Activated CD8-positive, alpha-beta memory T cell treated with anti-CD3 and anti-CD28 coated beads for 36 hours (primary cell): Measurements from ENCODE around the gene SSH3. TPM values are rescaled to one million over a fixed set of nuclear protein-coding genes. Genes with fewer than 3 reads are reported as not detected.

Experiments used
- CTCF ChIA-PET: fragments of 350-600 bp; sonication (Branson Sonifier 250); formaldehyde crosslinking; loops from one replicate; lab custom pipeline; 2021; ENCODE audit warnings: antibody characterized with exemption; lab: Charles Lee
- POLR2A ChIA-PET: fragments of 350-600 bp; sonication (Branson Sonifier 250); formaldehyde crosslinking; loops from one replicate; lab custom pipeline; 2021; ENCODE audit warnings: antibody characterized with exemption; lab: Charles Lee
- total RNA-seq, 2 experiments: library from RNA; stranded (reverse); gene quantifications; one replicate each; pipeline ENCODE4 v1.2.3, GENCODE V29; 2021

SSH3 gene
- total RNA-seq, 2 experiments from 2014 or later = 6.1 to 7.6 TPM

- CTCF ChIA-PET = interaction anchor here (0.7 kb wide), 3 partner anchors 41 to 53 kb away, joined by 3 to 4 read pairs (median 3); no protein-coding TSS in a partner anchor
- POLR2A ChIA-PET = no interaction called here
Measured at GRCh38 chr11:67332081-67332691, 28.9 kb downstream of the SSH3 start.

DNA sequence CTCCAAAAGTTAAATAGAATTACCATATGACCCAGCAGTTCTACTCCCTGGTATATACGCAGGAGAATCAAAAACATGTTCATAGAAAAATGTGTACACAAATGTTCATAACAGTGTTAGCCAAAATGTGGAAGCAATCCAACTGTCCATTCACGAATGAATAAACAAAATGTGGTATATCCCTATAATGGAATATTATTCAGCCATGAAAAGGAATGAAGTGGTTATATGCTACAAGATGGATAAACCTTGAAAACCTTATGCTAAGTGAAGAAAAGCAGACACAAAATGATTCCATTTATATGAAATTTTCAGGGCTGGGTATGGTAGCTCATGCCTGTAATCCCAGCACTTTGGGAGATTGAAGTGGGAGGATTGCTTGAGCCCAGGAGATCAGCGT is 33.9 kb downstream of the SSH3 start:
- POLR2A ChIA-PET = no interaction called here
- CTCF ChIA-PET = interaction anchor here (0.6 to 3.0 kb wide), 2 partner anchors 9 to 53 kb away, joined by 3 to 11 read pairs; no protein-coding TSS in a partner anchor

DNA sequence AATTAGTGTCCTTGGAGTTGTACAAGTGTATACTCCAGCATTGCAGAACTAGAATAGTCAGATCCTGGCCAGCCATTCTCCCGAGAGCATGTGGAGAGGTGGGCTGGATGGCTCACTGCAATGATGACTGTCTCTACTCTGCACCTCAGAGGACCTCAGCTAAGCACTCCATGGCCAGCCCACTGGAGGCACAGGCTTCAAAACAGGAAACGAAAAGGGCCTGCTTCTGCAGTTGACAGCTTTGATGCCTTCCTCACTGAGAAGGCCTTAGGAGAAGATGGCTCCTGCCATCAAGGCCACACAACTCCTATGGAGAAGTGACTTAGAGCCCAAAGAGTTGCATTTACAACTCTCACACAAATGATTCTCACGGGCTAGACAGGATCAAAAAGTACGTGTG is 40.9 kb downstream of the SSH3 start:
- ChIA-PET POLR2A (interaction anchor here (0.9 kb wide), 1 partner anchor 33 kb away, joined by 3 read pairs; no protein-coding TSS in a partner anchor), CTCF (interaction anchor here (0.6 to 4.2 kb wide), 9 partner anchors 9 to 159 kb away, joined by 3 to 48 read pairs (median 6); partner anchors contain the start of gene POLD4)

- POLR2A ChIA-PET = interaction anchor here (0.6 kb wide), 1 partner anchor 235 kb away, joined by 4 read pairs; no protein-coding TSS in a partner anchor
- CTCF ChIA-PET = interaction anchor here (0.6 to 4.2 kb wide), 16 partner anchors 8 to 83 kb away, joined by 3 to 48 read pairs (median 6); partner anchors contain the start of gene POLD4
Measured at GRCh38 chr11:67345247-67345919, 42.1 kb downstream of the SSH3 start.

- POLR2A ChIA-PET = interaction anchor here (0.6 kb wide), 1 partner anchor 234 kb away, joined by 4 read pairs; no protein-coding TSS in a partner anchor
- CTCF ChIA-PET = interaction anchor here (1.0 to 4.2 kb wide), 17 partner anchors 8 to 84 kb away, joined by 3 to 48 read pairs (median 5); partner anchors contain the start of gene POLD4
Measured at GRCh38 chr11:67345920-67346819, 42.8 kb downstream of the SSH3 start.

DNA sequence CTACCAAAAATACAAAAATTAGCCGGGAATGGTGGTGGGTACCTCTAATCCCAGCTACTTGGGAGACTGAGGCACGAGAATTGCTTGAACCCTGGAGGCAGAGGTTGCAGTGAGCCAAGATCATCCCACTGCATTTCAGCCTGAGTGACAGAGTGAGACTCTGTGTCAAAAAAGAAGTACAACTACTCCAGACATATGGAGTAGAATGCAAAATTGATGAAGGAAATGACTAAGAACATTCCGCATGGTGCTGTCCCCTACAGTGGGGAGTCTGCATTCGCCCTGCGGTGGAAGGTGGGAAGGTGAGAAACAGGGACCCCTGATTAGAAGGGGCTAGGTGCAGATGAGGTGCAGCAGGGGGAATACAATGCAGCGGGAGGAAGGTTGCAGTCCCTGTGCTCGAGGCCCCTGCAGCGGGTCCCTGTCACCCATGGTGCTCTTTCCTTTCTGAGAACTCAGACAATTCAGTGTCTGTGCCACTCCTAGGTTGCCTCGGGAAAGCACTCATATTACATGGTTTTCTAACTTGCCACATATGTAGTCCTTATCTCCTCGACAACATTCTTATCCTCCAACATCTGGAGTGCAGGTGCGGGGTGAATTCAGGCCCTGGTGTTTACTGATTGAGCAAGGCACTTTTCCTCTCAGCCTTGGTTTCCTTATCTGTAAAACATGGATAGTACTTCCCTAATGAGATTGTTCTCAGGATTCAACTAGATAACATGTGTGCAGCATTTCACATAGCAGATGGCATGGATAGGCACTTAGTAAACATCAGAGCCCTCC is 44.8 kb downstream of the SSH3 start:
- POLR2A ChIA-PET = no interaction called here
- CTCF ChIA-PET = interaction anchor here (1.8 to 20.0 kb wide), 3 partner anchors 9 to 34 kb away, joined by 7 to 601 read pairs (median 48); partner anchors contain the start of gene CLCF1

DNA sequence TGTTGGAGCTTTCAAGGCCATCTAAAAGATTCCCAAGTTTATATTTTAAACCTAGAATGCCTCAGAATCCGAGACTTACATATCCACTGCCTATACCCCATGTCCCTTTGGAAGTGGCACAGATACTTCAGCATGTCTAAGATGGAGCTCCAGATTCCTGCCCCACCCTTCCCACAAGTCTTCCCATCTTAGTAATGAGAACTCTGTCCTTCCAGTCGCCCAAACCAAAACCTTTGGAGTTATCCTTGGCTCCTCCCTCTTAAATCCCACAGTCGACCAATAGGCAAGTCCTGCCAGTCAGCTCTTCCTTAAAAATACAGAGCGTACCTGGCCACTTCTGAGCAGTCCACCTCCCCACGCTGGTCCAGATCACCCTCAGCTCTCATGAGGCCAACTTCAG is 45.7 kb downstream of the SSH3 start:
- ChIA-PET CTCF (interaction anchor here (0.5 to 20.0 kb wide), 2 partner anchors 29 to 942 kb away, joined by 6 to 601 read pairs; partner anchors contain the start of gene CLCF1), POLR2A (no interaction called here)

DNA sequence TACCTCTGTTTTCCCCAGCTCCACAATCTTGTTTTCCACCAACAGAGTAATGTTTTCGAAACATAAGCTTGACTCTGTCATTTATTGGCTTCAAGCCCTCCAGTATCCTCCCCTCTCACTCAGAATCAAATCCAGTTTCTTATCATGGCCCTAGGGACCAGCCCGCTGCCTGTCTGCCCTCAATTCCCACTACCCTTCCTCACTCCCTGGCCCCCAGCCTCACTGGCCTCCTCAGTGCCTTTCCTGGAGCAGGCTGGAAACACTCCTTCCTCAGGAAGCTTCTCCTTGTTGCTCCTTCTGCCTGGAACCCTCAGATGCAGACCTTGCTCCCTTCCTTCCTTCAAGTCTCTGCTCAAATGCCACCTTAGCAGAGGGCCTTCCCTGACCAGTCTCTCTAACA is 46.1 kb downstream of the SSH3 start:
- CTCF ChIA-PET = interaction anchor here (0.5 to 20.0 kb wide), 2 partner anchors 29 to 942 kb away, joined by 6 to 601 read pairs; partner anchors contain the start of gene CLCF1
- POLR2A ChIA-PET = no interaction called here

- POLR2A ChIA-PET = no interaction called here
- CTCF ChIA-PET = interaction anchor here (2.5 to 20.0 kb wide), 3 partner anchors 28 to 88 kb away, joined by 10 to 601 read pairs (median 24); partner anchors contain the start of genes CLCF1 and RAD9A
Measured at GRCh38 chr11:67349928-67350465, 46.7 kb downstream of the SSH3 start.

GRCh38 chr11:67351275-67352005 is 48.1 kb downstream of the SSH3 start:
- ChIA-PET POLR2A (interaction anchor here (0.8 to 1.5 kb wide), 5 partner anchors 22 to 112 kb away, joined by 3 to 5 read pairs (median 3); partner anchors contain the start of genes PPP1CA and RAD9A), CTCF (interaction anchor here (0.6 to 20.0 kb wide), 20 partner anchors 9 to 269 kb away, joined by 3 to 601 read pairs (median 6); partner anchors contain the start of genes CLCF1, PPP1CA and RAD9A)

DNA sequence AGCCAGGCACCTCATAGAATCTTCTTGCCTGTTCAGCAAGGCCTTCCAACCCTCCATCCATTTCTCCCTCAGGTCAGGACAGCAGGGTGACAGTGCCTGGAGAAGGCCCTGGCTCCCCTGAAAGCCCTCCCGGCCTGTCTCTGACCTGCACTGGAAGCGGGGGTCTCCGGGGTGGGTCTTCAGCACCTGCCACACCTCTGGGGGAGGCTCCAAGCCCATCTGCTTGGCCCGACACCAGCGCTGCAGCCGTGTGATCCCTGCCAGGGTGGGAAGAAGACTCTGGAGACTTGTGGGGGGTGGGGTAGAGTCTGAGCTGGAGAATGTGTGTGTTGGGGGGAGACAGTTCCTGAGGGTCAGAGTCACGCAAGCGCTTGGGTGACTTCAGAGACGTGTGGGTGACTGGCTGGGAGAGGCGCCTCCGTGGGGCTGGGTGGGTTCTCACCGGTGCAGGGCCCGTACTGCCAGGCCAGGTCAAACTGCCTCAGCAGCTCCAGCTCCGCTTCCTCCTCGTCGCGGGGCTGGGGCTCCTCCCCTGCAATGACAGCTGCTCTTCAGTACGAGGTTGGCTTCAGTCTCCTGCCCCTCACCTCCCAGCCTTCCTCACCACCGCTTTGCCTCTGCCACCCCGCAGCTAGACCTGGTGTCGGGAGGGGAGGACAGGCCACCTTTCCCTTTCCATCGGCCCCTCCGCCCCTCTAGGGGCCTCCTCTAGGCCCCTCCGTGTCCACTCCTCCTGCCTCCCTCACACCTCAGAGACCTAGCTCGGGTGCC is 49.4 kb downstream of the SSH3 start:
- ChIA-PET CTCF (interaction anchor here (0.7 to 20.0 kb wide), 12 partner anchors 8 to 237 kb away, joined by 3 to 601 read pairs (median 5); partner anchors contain the start of genes CLCF1, RAD9A and TBC1D10C), POLR2A (interaction anchor here (0.6 to 2.8 kb wide), 10 partner anchors 20 to 116 kb away, joined by 3 to 12 read pairs (median 4); partner anchors contain the start of genes CLCF1, PPP1CA, RAD9A and TMEM134)

GRCh38 chr11:67353317-67354074 is 50.2 kb downstream of the SSH3 start, which contains the start of gene POLD4:
Gene POLD4 (minus strand): TSS chr11:67353546. CDS start chr11:67353399, 147 bp downstream.
- ChIA-PET POLR2A (interaction anchor here (0.6 to 2.8 kb wide), 12 partner anchors 9 to 115 kb away, joined by 3 to 12 read pairs (median 3); partner anchors contain the start of genes CLCF1, PPP1CA, RAD9A and TMEM134), CTCF (interaction anchor here (0.6 to 20.0 kb wide), 13 partner anchors 8 to 238 kb away, joined by 3 to 601 read pairs (median 4); partner anchors contain the start of genes CLCF1, GRK2, RAD9A and TBC1D10C)

- POLR2A ChIA-PET = interaction anchor here (0.7 to 2.8 kb wide), 6 partner anchors 8 to 47 kb away, joined by 3 to 12 read pairs (median 4); partner anchors contain the start of genes CLCF1 and PPP1CA
- CTCF ChIA-PET = interaction anchor here (0.6 to 20.0 kb wide), 9 partner anchors 9 to 102 kb away, joined by 3 to 601 read pairs (median 4); partner anchors contain the start of genes CLCF1, GRK2 and RAD9A
Measured at GRCh38 chr11:67354075-67355022, 51.0 kb downstream of the SSH3 start.
